NCI-H526 (cell line): ENCODE results near the gene ZNF790.
"Not testable (repeated sequence)": the region's sequence is repeated elsewhere in the genome, so short reads cannot be mapped to it uniquely, and the experiment has no call there.

Source experiments
- DNase-seq, 2 experiments: peaks; one replicate each; lab custom pipeline; 2025; lab: John Stamatoyannopoulos, UW

ZNF790 gene

DNA sequence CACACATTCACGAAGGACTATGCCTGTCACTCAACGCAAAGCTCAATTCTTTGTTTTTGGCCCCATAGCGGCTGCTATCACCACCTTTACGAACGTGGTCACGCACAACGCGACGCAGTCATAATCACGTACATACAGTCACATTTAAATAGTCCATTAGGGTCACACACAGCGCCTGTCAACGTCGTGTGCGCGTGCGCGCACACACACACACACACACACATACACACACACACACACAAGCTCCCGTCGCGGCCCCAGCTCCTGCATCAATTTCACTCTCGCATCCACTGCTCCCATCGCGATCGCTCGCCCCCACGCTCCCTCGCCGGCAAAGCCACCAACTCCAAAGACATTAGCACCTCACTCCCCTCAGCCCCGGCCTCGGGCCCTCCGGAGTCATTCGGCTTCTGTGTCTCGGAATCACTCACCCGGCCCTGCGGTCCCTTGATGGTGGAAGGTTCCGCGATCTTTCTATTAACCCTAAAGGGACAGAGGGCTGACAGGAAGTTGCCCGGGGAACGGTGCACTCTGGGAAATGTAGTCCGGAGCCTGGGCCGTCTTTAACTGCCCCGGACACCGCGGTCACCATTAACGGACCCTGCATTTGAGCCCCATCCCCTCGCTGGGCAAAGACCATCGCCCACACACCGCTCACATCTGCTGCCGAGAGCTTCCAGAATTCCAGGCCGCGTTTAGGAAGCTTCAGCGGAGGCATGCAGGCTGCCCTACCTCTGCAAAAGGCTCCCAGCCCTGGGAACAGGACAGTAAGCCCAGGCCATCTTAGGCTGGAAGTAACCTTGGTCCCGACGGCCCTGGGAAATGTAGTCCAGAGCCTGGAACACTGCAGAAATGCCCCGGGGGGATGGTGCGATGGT, at the start of gene ZNF790:
Gene ZNF790 (minus strand): TSS at position 482 of the 878 bp plus-strand sequence. CDS start 12,768 bp downstream, outside the sequence.
- DNase-seq: peak; percentile 91 to 97

DNA sequence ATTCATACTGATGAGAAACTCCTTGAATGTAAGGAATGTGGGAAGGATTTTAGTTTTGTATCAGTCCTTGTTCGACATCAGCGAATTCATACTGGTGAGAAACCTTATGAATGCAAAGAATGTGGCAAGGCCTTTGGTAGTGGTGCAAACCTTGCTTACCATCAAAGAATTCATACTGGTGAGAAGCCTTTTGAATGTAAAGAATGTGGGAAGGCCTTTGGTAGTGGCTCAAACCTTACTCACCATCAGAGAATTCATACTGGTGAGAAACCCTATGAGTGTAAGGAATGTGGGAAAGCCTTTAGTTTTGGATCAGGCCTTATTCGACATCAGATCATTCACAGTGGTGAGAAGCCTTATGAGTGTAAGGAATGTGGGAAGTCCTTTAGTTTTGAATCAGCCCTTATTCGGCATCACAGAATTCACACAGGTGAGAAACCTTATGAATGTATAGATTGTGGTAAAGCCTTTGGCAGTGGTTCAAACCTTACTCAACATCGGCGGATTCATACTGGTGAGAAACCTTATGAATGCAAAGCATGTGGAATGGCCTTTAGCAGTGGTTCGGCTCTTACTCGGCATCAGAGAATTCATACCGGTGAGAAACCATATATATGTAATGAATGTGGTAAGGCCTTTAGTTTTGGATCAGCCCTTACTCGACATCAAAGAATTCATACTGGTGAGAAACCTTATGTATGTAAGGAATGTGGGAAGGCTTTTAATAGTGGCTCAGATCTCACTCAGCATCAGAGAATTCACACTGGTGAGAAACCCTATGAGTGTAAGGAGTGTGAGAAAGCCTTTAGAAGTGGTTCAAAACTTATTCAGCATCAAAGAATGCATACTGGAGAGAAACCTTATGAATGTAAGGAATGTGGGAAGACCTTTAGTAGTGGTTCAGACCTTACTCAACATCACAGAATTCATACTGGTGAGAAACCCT, 39.1 kb upstream of the ZNF790 start:
- no peak for DNase-seq

DNA sequence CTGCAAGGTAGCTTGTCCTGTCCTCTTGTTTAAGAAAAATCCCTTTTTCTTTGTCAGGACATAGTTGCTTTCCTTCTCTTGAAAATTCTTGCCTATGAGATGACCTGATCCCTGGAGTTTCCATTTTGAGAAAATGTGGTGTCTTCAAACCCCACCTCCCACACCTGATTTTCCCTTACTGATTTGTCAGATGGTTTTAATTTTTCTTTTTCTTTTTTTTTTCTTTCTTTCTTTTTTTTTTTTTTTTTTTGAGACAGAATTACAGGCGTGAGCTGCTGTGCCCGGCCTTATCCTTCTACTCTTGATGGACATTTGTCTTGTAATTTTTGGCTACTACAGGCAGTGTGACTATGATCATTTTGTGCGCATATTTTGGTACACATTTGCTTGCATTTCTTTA, 13.7 kb upstream of the ZNF790 start:
- DNase-seq: no peak

DNA sequence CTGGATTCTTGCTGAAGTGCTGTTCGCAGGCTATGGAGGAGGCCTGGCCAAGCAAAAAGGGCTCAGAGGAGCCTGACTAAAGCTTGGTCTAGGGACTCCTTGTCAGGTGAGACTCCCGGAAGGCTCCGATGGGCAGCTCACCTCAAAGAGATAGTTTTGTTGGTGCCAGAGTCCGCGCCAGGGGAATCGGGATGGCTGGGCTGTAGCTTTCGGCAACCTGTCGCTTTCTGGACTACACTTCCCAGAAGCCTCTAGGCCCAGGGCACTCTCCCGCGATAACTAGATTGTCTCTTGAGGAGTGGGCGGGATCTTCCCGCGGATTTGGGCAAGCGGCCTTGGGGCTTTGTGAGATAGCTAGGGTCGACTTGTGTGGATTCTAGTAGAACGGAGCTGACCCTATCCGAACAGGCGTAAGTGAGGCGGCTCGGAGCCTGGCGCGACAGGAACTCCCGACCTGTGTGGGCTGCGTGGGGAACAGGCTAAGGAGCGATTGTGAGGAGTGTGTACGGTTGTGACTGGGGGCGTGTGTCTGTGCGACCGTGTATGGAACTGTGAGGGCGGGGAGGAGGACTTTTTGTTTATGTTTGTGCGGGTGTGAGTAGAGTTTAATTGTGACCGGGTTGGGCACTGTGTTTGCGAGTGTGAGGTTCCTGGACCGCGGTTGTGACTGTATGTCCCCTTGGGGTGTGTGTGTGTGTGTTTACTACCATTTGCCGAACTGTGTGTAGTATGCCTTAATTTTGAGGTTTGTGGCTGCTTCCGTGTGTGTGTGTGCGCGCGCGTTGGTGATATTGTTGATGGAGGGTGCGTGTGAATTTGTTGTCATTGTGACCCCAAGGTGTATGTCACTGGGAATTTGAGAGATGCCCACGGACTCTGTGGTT, 12.6 kb upstream of the ZNF790 start, which contains the start of gene ZNF345:
Gene ZNF345 (plus strand): TSS at position 318 of the 884 bp plus-strand sequence. CDS start 25,955 bp downstream, outside the sequence.
- peak; percentile 98 for DNase-seq

GRCh38 chr19:36849701-36850558, 11.7 kb upstream of the ZNF790 start:
- DNase-seq: peak; percentile 92 to 95

DNA sequence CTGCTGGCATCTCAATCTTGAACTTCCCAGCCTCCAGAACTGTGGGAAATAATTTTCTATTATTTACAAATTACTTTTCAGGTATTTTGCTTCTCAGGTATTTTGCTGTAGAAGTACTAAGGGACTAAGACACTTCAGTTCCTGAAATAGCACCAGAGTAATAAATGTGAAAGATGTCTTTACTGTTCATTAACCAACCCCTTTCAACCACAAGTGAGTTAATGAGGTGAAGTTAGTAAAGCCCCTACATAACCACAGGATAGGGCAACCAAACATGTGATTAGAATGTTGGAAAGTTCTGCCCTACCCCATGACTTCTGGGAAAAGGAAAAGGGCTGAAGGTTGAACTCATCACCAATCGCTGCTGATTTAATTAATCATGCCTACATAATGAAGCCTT, 9.8 kb upstream of the ZNF790 start:
- no peak for DNase-seq

DNA sequence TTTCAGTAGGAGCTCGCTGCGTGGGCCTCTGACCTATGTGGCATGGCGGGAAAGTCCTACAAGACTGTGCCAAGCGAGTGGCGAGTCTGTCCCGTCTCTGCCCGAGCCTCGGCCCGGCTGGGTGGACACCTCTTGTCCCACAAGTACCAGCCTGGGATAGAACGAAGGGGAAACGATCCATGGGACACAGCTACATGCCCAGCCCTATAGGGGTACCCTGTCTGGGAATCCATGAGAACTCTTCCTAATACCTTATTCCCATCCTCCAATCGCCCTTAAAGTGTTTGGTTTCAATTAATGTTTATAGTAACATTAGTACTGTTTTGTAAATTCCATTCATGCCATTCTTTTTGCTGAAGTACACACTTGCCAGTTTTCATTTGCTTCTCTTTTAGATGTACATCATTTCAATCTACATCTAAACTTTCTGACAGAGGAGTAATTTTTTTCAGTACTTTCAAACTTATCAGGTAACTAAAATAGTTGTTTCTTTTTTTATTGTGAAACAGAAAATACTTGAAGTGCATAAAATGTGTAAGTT, 667 bp upstream of the ZNF790 start:
- DNase-seq: no peak

DNA sequence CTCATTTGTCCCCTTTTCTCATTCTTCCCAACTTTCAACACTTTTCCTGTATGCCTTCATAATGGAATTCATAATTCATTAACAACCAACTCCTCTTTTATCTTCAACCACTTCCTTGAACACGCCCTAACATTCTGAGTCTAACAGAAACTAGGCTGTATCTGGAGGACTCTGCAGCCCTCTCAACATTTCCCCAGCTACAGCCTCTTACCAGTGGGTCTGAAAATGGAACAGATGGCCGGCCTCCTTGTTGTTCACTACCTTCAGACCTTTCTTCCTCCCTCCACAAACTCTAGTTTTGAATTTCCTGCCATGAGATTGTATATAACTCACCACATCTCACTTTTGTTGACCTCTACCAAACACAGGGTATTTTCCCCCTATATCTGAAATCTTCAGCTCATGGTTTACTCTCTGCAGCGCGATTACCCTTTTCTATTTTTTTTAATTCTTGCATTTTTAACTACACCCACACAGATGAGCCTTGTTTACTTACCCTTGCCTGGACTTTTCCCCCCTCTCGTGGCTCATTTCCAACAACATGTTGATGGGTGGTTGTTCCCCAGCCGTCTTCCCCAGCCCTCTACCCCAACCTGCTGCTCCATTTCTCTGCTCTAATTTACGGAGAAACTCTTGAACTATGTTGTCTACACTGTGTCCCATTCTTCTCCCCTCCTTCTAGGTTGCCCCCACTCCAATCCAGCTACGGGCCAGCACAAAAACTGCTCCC, 846 bp downstream of the ZNF790 start:
- peak in 1 of 2 experiments; percentile 27 for DNase-seq

DNA sequence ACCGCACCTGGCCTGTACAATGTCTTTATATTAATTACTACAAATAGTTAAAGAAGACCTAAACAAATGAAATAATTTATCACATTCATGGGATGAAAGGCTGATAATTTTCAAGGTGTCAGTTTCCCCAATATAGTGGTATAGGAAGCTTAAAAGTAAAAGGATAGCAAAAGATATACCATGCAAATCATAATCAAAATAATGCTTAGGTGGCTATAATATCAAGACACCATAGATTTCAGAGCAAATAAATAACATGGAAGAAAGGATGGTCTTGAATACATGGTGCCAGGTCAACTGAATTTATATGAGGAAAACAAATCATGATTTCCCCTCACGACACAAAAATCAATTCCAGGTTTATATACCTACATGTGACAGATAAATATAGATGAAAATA, 4.8 kb downstream of the ZNF790 start:
- no peak for DNase-seq

DNA sequence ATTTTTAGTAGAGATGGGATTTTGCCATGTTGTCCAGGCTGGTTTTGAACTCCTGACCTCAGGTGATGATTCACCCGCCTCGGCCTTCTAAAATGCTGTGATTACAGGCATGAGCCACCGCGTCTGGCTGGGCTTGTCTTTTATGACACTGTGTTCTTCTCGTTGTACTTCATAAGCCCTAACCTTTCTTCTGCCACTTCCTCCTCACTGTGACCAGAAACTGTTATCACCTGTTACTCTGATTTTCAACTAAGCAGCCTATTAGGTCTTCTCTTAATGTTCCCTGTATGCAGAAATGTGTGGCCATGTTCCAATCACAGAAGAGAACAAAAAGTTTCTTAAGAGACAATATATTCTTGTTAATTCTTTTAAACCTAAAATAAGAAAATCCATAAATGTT, 16.4 kb downstream of the ZNF790 start:
- DNase-seq: no peak

DNA sequence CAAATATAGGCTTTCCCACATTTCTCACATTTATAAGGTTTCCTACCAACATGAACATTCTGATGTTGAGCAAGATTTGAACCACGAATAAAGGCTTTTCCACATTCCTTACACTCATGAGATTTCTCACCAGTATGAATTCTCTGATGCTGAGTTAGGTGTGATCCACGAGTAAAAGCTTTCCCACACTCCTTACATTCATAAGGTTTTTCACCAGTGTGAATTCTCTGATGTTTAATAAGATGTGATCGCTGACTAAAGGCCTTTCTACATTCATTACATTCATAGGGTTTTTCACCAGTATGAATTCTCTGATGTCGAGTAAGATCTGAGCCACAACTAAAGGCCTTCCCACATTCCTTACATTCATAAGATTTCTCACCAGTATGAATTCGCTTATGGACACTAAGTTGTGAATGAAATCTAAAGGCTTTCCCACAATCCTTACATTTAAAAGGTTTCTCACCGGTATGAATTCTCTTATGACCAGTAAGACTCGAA, 19.0 kb downstream of the ZNF790 start:
- DNase-seq: peak in 1 of 2 experiments; percentile 2

DNA sequence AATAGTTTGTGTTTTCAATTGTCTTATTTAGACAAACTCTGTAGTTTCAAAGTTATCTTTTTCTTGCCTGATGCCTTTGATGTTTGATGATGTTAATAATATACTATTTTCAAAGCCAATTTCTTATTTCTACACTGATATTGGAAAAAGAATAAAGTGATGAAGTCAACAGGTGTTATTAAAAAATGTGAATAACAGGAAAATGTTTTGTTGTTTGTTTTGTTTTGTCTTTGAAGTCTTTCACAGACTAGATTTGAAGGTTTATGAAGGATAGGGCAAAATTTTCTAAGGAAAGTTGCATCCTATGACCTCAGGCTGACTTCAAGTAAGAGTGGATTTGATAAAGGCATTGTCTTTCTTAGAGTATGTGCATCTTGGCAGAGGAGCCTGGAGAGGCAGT, 31.2 kb downstream of the ZNF790 start:
- DNase-seq: no peak

DNA sequence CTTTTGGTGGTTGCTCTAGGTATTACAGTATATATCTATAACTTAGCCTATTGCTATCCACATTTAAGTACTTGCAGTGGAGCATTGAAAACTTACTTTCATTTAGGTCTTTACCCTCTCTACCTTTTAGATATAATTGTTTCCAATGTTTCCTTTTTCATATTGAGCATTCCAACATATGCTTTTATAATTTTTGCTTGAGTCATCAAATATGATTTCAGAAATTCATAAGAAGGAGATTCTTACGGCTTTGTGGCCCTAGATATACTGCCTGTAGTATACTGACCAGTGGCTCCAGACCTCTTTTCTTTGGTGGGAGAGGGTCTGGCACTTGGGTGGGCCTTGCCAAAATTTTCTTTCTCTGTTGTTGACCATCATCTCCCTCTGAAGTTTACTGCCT, 32.8 kb downstream of the ZNF790 start:
- no peak for DNase-seq

GRCh38 chr19:36797786-36798108, 40.4 kb downstream of the ZNF790 start:
- DNase-seq: no peak

DNA sequence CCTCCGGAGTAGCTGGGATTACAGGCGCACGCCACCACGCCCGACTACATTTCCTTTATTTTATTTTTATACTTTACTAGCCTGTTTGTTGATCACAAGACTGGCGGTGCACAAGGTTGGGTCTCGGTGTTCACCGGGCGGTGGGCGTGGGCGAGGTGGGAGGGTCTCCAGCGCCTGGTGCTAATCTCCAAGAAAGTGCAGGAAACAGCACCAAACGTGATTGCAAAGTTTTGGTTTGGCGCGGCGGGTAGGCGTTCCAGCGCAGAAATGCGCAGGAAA, 41.5 kb downstream of the ZNF790 start:
- no peak for DNase-seq

DNA sequence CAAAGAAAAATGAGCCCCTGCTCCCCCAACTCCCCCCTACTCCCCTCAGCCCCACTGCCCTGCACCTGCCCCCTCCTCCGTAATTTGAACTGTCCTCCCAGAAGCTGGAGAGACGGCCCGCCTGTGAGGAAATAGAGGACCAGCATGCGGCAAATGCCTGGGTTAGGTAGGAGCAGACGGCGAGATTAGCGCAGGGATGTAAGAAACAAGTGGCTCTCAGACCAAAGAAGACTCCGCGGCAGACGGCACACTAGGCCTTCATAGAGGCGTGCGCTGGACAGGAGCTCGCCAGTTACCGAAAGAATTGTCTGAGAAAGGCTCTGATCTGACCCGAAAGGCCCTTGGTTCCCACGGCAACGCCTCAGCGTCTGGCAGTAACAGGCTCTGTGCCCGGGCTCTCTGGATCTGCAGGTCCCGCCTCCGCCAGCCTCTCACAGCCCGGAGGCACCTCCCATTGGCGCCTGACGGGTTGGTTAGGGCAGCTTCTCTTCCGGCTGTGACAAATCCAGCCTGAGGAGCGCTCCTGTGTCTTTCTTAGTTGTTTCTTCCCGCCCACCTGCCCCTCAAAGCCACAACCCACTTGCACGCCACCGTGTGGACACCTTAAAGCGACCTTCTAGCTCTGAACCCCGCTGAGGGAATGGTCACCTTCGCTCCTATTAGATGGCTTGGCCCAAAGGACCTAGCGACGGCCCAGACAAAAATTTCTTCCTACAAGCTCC, 46.6 kb downstream of the ZNF790 start:
- not testable (repeated sequence) for DNase-seq

- DNase-seq: no peak
Observed at GRCh38 chr19:36775768-36776167, 62.4 kb downstream of the ZNF790 start.

GRCh38 chr19:36773223-36773579, 65.0 kb downstream of the ZNF790 start:
- peak in 1 of 2 experiments; percentile 55 for DNase-seq
